K562 (cell line): ENCODE results near the gene DNAAF2. TPM values are rescaled to one million over a fixed set of nuclear protein-coding genes. Genes with fewer than 3 reads are reported as not detected.
A peak's percentile ranks its signal among the peaks of the same experiment; 100 is the strongest.

Experiments used
- CBFA2T3 ChIP-seq: fragments of 450-650 bp; IDR thresholded peaks from 2 replicates; pipeline ENCODE4 v1.6.1; 2017
- CHD4 ChIP-seq: fragments of 200-600 bp; sonication (generic); IDR thresholded peaks from 3 replicates; pipeline ENCODE4 v1.6.1; 2012; ENCODE audit warnings: low read depth, mild to moderate bottlenecking, mixed read lengths, low read length, inconsistent platforms; ENCODE audit not compliant: insufficient read depth, insufficient replicate concordance, poor library complexity, severe bottlenecking
- ELF4 ChIP-seq: fragments of 450-650 bp; formaldehyde crosslinking; IDR thresholded peaks from 2 replicates; pipeline ENCODE4 v1.4.0; 2022; ENCODE audit warnings: missing genetic modification characterization
- ELK3 ChIP-seq: fragments of 450-650 bp; formaldehyde crosslinking; IDR thresholded peaks from 2 replicates; pipeline ENCODE4 v1.4.0; 2020; ENCODE audit warnings: mild to moderate bottlenecking
- FOS ChIP-seq: IDR thresholded peaks from 3 replicates; pipeline ENCODE4 v1.6.1; 2011; ENCODE audit not compliant: insufficient read length; ENCODE audit errors: extremely low read depth
- FOXK2 ChIP-seq, 2 experiments: fragments of 450-650 bp; IDR thresholded peaks in 1 of 2; conservative IDR thresholded peaks in 1 of 2; 2 replicates each; pipeline ENCODE4 v1.6.1; 2016; ENCODE audit warnings: low read depth in 2 of 2, mild to moderate bottlenecking in 1 of 2
- GATAD2B ChIP-seq: fragments of 450-650 bp; IDR thresholded peaks from 2 replicates; pipeline ENCODE4 v1.6.1; 2017; ENCODE audit warnings: mild to moderate bottlenecking, borderline replicate concordance
- HCFC1 ChIP-seq: IDR thresholded peaks from 2 replicates; pipeline ENCODE4 v1.6.1; 2012; ENCODE audit warnings: low read depth, low read length, improper control_type of control experiment
- HDAC8 ChIP-seq: fragments of 450-650 bp; IDR thresholded peaks from 2 replicates; pipeline ENCODE4 v1.6.1; 2016; ENCODE audit warnings: mild to moderate bottlenecking, missing genetic modification characterization, moderate library complexity, missing compliant biosample characterization
- PHF8 ChIP-seq: fragments of 200-600 bp; sonication (generic); IDR thresholded peaks from 2 replicates; pipeline ENCODE4 v1.6.1; 2012; ENCODE audit warnings: mixed run types, mild to moderate bottlenecking, inconsistent platforms, low read length, moderate library complexity, borderline replicate concordance
- POLR2AphosphoS5 ChIP-seq: IDR thresholded peaks from 2 replicates; pipeline ENCODE4 v1.6.1; 2011; ENCODE audit warnings: mild to moderate bottlenecking, low read depth, low read length, moderate library complexity; ENCODE audit not compliant: control insufficient read depth, insufficient read depth
- POLR2B ChIP-seq: fragments of 450-650 bp; IDR thresholded peaks from 2 replicates; pipeline ENCODE4 v1.6.1; 2018; ENCODE audit warnings: low read depth; ENCODE audit not compliant: partially characterized antibody
- RBM14 ChIP-seq: fragments of 200-400 bp; formaldehyde crosslinking; IDR thresholded peaks from 2 replicates; pipeline ENCODE4 v1.6.1; 2018; ENCODE audit warnings: low read depth, mild to moderate bottlenecking, low read length, moderate library complexity, borderline replicate concordance; ENCODE audit not compliant: insufficient read depth
- RNF2 ChIP-seq: sonication (generic); IDR thresholded peaks from 2 replicates; pipeline ENCODE4 v1.6.1; 2016
- SMAD3 ChIP-seq: fragments of 450-650 bp; formaldehyde crosslinking; conservative IDR thresholded peaks from 2 replicates; pipeline ENCODE4 v1.4.0; 2020; ENCODE audit warnings: mild to moderate bottlenecking
- TAF9B ChIP-seq: fragments of 450-650 bp; IDR thresholded peaks from 2 replicates; pipeline ENCODE4 v1.6.1; 2018; ENCODE audit warnings: mild to moderate bottlenecking; ENCODE audit not compliant: partially characterized antibody
- TFAM ChIP-seq: fragments of 250-450 bp; sonication (Bioruptor Pico); conservative IDR thresholded peaks from 2 replicates; pipeline ENCODE4 v1.5.0; 2021; ENCODE audit warnings: mild to moderate bottlenecking, moderate library complexity
- ZBTB26 ChIP-seq: fragments of 450-650 bp; formaldehyde crosslinking; IDR thresholded peaks from 2 replicates; pipeline ENCODE4 v1.4.0; 2022; ENCODE audit warnings: missing genetic modification characterization
- ZNF274 ChIP-seq: IDR thresholded peaks from 2 replicates; pipeline ENCODE4 v1.6.1; 2011; ENCODE audit warnings: low read depth, mild to moderate bottlenecking, low read length, moderate library complexity, borderline replicate concordance
- polyA plus RNA-seq, 8 experiments: library from polyadenylated mRNA; depleted of rRNA in 4 of 8; stranded (reverse) in 5 of 8; unstranded in 3 of 8; fragments of >200 nt; fragmentation: Nextera tagmentation in 2 of 8; fragmentation: Illumina TruSeq in 1 of 8; extraction: Ambion mirVana in 2 of 8; extraction: Trizol in 1 of 8; gene quantifications; 2 replicates each; pipeline versions ENCODE4 v1.2.1 to v1.2.3, GENCODE V29; 2011 to 2014; ENCODE audit warnings: inconsistent platforms in 1 of 8, missing spikeins in 1 of 8
- total RNA-seq, 7 experiments: library from RNA; depleted of rRNA in 6 of 7; stranded (reverse); fragments of >200 nt in 6 of 7; fragmentation: Illumina TruSeq in 2 of 7; extraction: Trizol in 2 of 7; gene quantifications; 2 replicates each; pipeline versions ENCODE4 v1.2.1 to v1.2.3, GENCODE V29; 2011 to 2021; ENCODE audit warnings: low replicate concordance in 1 of 7
- TF ChIP-seq, protein P1 (sequence below): sonication (generic); formaldehyde crosslinking; IDR thresholded peaks from 2 replicates; pipeline ENCODE4 v1.8.1; 2023; ENCODE audit warnings: mild to moderate bottlenecking, missing genetic modification reagents
- TF ChIP-seq, protein P2 (sequence below): fragments of 200-800 bp; sonication (Bioruptor generic); IDR thresholded peaks from 2 replicates; pipeline ENCODE4 v1.6.1; 2017; ENCODE audit warnings: missing genetic modification characterization, missing compliant biosample characterization

DNAAF2 gene
- total and polyA plus RNA-seq, 9 of the 15 experiments (the other 6 are each of a cell fraction or from before 2014, with no cell fraction given) = 2.4 to 14.6 (median 11.1) TPM

GRCh38 chr14:49585803-49586672 lies 49.0 kb downstream of the DNAAF2 start, which contains the start of gene RPS29 (continued):
- TF ChIP-seq, protein P1, sequence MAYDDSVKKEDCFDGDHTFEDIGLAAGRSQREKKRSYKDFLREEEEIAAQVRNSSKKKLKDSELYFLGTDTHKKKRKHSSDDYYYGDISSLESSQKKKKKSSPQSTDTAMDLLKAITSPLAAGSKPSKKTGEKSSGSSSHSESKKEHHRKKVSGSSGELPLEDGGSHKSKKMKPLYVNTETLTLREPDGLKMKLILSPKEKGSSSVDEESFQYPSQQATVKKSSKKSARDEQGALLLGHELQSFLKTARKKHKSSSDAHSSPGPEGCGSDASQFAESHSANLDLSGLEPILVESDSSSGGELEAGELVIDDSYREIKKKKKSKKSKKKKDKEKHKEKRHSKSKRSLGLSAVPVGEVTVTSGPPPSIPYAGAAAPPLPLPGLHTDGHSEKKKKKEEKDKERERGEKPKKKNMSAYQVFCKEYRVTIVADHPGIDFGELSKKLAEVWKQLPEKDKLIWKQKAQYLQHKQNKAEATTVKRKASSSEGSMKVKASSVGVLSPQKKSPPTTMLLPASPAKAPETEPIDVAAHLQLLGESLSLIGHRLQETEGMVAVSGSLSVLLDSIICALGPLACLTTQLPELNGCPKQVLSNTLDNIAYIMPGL (CRISPR knock-in tag) = peak; percentile 50; the same call in 1 of the 2 replicates
- no peak for TF ChIP-seq CHD4
- TF ChIP-seq POLR2B = peak; percentile 93
- TF ChIP-seq RBM14 = no peak
- 0 out of 2 replicates have a peak, but pooled peaks have one; percentile 46 for TF ChIP-seq ELF4
- TF ChIP-seq RNF2 = peak; percentile 24; the same call in 1 of the 2 replicates
- 0 out of 2 replicates have a peak, but pooled peaks have one; percentile 13 for TF ChIP-seq HCFC1
- no peak for TF ChIP-seq HDAC8 (tag)
- TF ChIP-seq TFAM (CRISPR knock-in tag) = no peak
- TF ChIP-seq ZNF274 = no peak
- no peak for TF ChIP-seq ELK3 (CRISPR knock-in tag)
- 0 out of 2 replicates have a peak, but pooled peaks have one; percentile 10 for TF ChIP-seq CBFA2T3
- TF ChIP-seq, protein P2, sequence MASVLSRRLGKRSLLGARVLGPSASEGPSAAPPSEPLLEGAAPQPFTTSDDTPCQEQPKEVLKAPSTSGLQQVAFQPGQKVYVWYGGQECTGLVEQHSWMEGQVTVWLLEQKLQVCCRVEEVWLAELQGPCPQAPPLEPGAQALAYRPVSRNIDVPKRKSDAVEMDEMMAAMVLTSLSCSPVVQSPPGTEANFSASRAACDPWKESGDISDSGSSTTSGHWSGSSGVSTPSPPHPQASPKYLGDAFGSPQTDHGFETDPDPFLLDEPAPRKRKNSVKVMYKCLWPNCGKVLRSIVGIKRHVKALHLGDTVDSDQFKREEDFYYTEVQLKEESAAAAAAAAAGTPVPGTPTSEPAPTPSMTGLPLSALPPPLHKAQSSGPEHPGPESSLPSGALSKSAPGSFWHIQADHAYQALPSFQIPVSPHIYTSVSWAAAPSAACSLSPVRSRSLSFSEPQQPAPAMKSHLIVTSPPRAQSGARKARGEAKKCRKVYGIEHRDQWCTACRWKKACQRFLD (CRISPR knock-in tag) = peak; percentile 49; the same call in 1 of the 2 replicates
- TF ChIP-seq FOS = no peak
- TF ChIP-seq ZBTB26 (CRISPR knock-in tag) = no peak
- no peak for TF ChIP-seq GATAD2B
- peak; percentile 53 to 63 for TF ChIP-seq FOXK2 (conservative IDR thresholded peaks at IDR 0.05 in 1 of 2, IDR thresholded peaks at IDR 0.05 in 1 of 2; ENCODE audit: low read depth in 2 of 2)
- peak; percentile 88 for TF ChIP-seq TAF9B
- peak; percentile 80 for TF ChIP-seq PHF8
- no peak for TF ChIP-seq SMAD3 (CRISPR knock-in tag)
- TF ChIP-seq POLR2AphosphoS5 = peak; percentile 91
